Rectal smooth muscle tissue (tissue), 1 donor: ENCODE data around the gene DRC7.

Experiments used
- H3K27ac ChIP-seq: one replicate; pipeline ENCODE4 v1.7.0; 2013; ENCODE audit warnings: low read depth, low read length, inconsistent platforms
- H3K27me3 ChIP-seq: one replicate; pipeline ENCODE4 v1.7.0; 2013; ENCODE audit warnings: low read length; ENCODE audit not compliant: control insufficient read depth, insufficient read depth
- H3K36me3 ChIP-seq: one replicate; pipeline ENCODE4 v1.7.0; 2013; ENCODE audit warnings: low read length; ENCODE audit not compliant: control insufficient read depth, insufficient read depth
- H3K4me1 ChIP-seq: one replicate; pipeline ENCODE4 v1.7.0; 2013; ENCODE audit warnings: low read length; ENCODE audit not compliant: control insufficient read depth, insufficient read depth
- H3K4me3 ChIP-seq: one replicate; pipeline ENCODE4 v1.7.0; 2013; ENCODE audit warnings: low read length
- H3K9ac ChIP-seq: one replicate; pipeline ENCODE4 v1.7.0; 2013; ENCODE audit warnings: low read length

Gene DRC7

DNA sequence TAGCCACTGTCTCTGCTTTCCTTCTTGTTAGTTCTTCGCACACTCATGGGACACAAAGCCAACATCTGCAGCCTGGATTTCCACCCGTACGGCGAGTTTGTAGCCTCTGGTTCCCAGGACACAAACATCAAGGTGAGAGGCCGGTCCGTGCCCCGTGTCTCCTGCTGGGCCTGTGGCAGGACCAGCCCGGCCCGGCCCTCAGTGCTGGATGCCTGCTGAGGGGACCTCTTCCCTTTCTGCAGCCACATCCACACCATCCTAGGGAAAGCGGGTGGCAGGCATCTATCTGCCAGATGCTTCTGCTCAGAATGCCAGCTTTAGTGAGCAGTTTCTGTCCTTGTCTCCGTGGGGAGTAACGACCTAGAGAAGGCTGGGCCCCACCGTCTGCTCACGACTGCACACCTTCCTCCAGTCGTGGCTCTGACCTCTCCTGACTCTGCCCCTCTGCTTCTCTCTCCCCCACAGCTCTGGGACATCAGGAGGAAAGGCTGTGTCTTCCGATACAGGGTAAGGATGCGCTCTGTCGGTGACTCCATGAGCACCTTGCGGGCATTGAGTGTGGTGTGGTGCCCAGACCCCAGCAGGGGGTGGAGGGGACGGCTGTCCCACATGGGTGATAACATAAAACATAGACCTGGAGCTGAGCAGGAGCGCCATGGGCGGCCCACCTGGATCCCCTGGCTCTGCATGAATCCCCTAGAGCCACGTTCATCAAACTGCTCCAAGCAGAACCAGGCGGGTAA lies 56.4 kb downstream of the DRC7 start:
- Histone ChIP-seq H3K27ac (no peak overlapping the region), H3K9ac (no peak overlapping the region)

DNA sequence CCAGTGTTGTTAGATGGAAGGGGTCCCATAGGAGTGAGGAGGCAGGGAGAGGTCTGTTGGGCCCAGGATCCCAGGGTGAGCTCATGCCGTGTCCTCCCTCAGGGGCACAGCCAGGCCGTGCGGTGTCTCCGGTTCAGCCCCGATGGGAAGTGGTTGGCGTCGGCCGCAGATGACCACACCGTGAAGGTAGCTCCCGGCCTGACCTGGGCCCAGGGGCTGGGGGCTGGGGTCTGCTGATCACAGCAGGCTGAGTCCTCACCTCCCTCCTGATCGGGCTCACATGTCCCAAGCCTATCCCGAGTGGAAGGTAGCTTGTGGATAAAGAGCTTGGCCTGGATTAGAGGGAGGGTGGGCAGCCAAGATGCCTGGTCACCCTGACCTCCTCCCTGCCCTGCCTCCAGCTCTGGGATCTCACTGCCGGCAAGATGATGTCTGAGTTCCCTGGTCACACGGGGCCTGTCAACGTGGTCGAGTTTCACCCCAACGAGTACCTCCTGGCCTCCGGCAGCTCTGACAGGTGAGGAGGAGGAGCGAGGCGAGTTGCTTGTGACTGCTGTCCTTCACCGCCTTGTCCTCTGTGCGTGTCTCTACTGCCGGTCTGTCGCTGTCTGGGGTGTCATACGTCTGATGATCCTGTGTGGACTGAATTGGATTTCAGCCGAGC lies 57.1 kb downstream of the DRC7 start:
- H3K9ac ChIP-seq: no peak overlapping the region
- H3K4me1 ChIP-seq: no peaks in the 10 kb centered on the region
- H3K27me3 ChIP-seq: no peaks in the 10 kb centered on the region
- peaks cover 4% of the 10 kb centered on the region for H3K36me3 ChIP-seq
- H3K27ac ChIP-seq: no peak overlapping the region
- no peak overlapping the region for H3K4me3 ChIP-seq

More for the DNA sequence above, 56.4 kb downstream of the DRC7 start:
- Histone ChIP-seq H3K4me1 (no peaks in the 10 kb centered on the region), H3K36me3 (peaks cover 3% of the 10 kb centered on the region), H3K4me3 (no peak overlapping the region), H3K27me3 (no peaks in the 10 kb centered on the region)

DNA sequence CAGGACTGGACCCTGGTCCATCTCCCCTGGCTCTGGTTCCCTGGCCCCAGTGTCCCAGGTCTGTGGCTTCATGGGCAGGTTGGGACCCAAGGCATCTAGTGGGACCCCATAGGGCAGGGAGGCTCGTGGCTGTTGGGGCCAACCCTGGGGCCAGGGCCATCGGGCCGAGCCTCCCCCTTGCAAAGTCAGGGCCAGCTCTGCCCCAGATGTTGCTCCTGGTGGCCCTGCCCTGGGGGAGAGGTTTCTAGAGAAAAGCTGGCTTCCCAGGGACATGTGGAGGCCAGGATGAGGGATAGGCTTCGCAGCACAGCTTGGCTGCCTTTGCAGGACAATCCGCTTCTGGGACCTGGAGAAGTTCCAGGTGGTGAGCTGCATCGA lies 57.6 kb downstream of the DRC7 start:
- Histone ChIP-seq H3K4me1 (no peaks in the 10 kb centered on the region), H3K36me3 (peaks cover 4% of the 10 kb centered on the region), H3K9ac (no peak overlapping the region), H3K27me3 (no peaks in the 10 kb centered on the region), H3K4me3 (no peak overlapping the region), H3K27ac (no peak overlapping the region)

DNA sequence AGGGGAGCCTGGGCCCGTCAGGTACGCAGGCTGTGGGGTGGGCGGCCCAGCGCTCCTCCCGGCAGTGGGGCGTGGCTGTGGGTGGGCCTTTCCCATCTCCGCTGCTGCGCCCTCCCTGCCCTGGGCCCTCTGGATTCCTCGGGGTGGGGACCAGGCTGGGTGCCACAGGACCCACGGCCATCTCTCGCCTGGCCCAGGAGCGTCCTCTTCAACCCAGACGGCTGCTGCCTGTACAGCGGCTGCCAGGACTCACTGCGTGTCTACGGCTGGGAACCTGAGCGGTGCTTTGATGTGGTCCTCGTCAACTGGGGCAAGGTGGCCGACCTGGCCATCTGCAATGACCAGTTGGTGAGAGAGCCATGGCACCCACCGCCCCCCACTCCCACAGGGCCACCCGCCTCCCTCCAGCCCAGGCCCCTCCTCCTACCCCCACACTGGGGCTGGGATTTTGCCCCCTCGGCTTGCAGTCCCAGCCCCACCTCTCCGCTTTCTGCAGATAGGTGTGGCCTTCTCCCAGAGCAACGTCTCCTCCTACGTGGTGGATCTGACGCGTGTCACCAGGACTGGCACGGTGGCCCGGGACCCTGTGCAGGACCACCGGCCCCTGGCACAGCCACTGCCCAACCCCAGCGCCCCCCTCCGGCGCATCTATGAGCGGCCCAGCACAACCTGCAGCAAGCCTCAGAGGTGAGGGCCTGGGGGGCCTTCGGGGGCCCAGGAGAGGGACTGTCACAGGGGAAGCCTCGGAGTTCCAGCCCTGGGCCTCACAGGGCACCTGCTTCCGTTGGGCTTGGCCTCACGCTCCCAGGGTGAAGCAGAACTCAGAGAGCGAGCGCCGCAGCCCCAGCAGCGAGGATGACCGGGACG lies 58.2 kb downstream of the DRC7 start:
- Histone ChIP-seq H3K27me3 (no peaks in the 10 kb centered on the region), H3K27ac (no peak overlapping the region), H3K9ac (no peak overlapping the region), H3K36me3 (peaks cover 4% of the 10 kb centered on the region), H3K4me1 (no peaks in the 10 kb centered on the region), H3K4me3 (no peak overlapping the region)

DNA sequence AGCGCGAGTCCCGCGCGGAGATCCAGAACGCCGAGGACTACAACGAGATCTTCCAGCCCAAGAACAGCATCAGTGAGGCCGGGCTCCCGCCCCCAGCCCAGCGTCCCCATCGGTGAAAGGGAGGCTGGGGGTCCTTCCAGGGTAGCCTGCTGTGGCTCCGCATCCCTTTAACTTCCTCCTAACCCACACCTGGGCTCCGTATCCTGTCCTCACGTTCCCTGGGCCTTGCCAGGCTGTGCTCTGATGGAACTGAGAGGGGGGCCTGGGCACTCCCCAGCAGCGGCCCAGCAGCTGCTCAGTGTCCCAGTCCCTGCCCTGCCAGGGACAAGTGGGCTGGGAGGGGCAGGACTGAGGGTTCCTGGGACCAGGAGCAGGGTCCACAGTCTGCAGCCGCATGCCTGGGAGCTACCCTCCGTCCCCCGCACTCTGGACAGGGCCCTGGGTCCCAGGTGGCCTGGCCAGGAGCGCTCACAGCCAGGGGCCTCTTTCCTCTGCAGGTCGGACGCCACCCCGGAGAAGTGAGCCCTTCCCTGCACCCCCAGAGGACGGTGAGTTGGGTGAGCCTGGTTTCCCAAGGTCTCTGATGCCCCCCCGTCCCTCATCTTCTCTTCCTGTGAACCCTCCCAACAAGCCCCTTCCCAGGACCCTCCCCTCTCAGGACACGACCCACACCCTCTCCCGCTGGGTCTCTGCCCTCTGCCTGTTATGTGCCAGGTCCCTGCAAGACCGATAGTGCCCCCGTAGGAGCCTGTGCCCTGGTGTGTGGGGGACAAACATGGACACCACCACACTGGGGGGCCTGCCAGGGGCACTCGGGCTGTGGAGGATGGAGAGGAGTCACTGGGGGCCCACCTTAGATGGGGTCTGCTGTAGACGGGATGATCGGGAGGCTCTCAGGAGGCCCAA lies 59.1 kb downstream of the DRC7 start:
- H3K4me1 ChIP-seq: no peaks in the 10 kb centered on the region
- peaks cover 4% of the 10 kb centered on the region for H3K36me3 ChIP-seq
- no peak overlapping the region for H3K9ac ChIP-seq
- H3K27me3 ChIP-seq: no peaks in the 10 kb centered on the region
- H3K4me3 ChIP-seq: no peak overlapping the region
- H3K27ac ChIP-seq: no peak overlapping the region

DNA sequence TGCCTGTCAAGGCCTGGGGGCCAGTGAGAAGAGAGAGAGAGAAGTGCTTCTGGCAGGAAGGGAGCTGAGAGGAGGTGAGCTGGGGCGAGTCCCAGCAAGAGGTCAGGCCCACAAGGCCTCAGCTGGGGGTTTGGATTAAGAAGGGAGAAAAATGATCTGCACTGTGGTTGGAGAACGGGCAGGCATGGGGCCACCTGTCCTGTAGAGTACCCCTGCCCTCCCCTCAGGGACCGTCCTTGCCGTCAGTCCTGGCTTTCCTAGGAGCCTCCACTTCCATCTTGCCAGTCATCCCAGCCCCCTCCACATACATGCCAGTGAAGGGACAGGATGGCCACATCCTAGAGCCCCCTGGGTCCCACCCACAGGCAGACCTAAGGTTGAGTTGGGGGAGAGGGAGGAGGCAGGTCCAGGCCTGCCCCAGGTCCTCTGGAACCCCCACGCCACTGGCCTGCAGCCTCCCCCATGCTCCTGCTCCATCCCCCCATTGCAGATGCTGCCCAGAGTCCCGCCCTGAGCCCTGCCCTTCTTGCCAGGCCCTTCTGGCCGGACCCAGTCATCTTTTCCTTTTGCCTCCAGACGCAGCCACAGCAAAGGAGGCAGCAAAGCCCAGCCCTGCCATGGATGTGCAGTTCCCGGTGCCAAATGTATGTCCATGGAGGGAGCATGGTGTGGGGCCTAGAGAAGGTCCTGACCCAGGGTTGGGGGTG lies 59.9 kb downstream of the DRC7 start:
- Histone ChIP-seq H3K9ac (no peak overlapping the region), H3K27me3 (no peaks in the 10 kb centered on the region), H3K36me3 (peaks cover 6% of the 10 kb centered on the region), H3K4me3 (no peak overlapping the region), H3K4me1 (no peaks in the 10 kb centered on the region), H3K27ac (no peak overlapping the region)

DNA sequence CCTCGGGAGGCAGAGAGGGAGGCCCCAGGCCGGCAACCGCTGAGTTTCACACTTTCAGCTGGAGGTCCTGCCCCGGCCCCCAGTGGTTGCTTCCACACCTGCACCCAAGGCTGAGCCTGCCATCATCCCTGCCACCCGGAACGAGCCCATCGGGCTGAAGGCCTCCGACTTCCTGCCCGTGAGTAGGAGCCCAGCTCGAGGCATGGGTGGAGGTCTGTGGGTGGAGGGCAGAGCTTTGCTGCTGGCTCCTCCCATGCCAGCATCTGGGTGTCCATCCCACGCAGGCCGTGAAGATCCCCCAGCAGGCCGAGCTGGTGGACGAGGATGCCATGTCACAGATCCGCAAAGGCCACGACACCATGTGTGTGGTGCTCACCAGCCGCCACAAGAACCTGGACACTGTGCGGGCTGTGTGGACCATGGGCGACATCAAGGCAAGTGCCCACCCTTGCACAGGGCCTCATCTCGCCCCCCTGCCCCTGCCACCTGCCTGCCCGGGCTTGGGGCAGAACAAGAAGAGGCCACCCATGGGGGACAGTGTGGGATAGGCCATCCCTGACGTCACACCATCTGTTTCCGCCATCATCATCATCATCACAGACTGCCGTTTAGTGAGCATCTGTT lies 60.6 kb downstream of the DRC7 start:
- peaks cover 6% of the 10 kb centered on the region for H3K36me3 ChIP-seq

DNA sequence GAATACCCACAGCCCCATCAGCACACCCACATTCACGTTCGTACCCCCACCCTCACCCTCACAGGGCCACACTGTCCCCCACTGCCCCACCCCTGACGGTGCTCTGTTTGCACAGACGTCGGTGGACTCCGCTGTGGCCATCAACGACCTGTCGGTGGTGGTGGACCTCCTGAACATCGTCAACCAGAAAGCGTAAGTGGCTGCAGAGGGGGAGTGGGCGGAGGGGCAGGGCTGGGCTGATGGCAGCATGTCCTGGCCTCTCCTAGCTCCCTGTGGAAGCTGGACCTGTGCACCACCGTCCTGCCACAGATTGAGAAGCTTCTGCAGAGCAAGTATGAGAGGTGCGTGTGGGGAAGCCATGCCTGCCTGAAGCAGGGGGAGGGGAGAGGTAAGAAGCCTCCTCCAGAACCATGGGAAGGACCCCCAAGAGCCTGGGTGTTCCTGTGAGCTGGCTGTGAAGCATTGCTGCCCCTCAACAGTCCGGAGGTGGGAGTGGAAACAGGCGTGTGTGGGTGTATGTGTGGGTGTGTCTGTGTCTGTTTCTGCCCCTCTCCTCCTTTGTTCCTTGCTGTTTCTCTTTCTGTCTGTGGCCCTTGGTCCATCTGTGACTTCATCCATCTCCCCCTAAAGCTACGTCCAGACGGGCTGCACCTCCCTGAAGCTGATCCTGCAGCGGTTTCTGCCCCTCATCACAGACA lies 61.3 kb downstream of the DRC7 start:
- Histone ChIP-seq H3K36me3 (peaks cover 6% of the 10 kb centered on the region), H3K9ac (no peak overlapping the region), H3K4me1 (no peaks in the 10 kb centered on the region), H3K4me3 (no peak overlapping the region), H3K27ac (no peak overlapping the region), H3K27me3 (no peaks in the 10 kb centered on the region)

More for the DNA sequence above, 60.6 kb downstream of the DRC7 start:
- H3K4me1 ChIP-seq: no peaks in the 10 kb centered on the region
- H3K4me3 ChIP-seq: no peak overlapping the region
- H3K27ac ChIP-seq: no peak overlapping the region
- no peak overlapping the region for H3K9ac ChIP-seq
- H3K27me3 ChIP-seq: no peaks in the 10 kb centered on the region

DNA sequence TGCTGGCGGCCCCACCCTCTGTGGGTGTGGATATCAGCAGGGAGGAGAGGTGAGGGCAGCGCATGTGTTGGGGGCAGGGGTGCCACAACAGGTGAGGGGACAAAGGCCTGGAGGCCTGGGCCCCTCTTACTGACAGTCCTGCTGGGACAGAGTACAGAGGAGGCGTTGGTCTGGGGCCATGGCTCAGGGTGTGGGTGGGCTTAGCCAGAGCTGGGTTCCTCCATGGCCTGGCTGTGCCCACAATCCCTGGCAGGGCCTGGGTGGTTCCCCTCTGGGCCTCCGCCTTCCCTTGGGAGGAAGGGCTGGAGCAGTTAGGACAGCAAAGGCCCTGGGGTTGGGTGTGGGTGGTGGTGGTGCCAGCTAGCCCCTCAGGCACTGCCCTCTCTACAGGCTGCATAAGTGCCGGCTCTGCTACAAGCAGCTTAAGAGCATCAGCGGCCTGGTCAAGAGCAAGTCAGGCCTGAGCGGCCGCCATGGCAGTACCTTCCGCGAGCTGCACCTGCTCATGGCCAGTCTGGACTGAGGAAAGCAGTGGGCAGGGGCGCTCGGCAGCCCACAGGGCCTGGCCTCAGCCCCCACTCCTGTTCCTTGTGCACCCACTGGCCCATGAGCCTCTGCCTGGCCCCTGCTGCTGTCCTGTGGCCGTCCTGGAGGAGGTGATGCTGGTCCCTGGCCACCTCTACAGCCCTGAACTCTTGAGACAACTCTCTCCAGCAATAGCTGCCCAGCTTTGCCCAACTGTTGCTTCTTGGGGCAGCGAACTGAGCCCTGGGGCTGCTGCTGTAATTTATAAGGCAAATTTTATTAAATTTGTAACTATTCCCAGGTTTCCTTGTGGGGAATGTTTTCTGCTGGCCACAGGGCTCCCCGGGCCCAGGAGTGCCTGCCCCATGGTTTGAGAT lies 62.1 kb downstream of the DRC7 start:
- no peak overlapping the region for H3K27ac ChIP-seq
- H3K36me3 ChIP-seq: peaks cover 6% of the 10 kb centered on the region

DNA sequence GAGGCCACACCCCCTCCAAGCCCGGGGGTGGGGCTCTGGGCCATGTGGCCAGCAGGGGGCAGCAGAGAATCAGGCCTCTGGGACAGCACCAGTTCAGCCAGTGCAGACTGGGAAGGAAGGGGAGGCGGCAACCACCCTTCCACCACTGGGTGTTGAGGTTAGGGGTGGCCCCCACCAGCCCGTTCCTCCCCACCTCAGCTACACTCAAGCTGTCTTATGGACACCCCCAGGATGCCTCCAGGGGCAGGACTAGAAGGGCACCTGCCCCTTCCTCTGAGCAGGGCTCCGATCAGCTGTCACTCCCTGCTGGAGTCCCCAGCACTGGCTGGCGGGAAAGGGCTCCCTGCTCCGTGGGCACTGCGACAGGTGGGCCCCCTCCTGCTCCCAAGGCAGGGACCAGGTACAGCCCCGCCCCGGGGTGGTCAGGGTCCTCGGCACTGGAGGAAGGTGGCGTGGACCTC lies 62.8 kb downstream of the DRC7 start:
- Histone ChIP-seq H3K9ac (no peak overlapping the region), H3K4me3 (no peak overlapping the region), H3K4me1 (no peaks in the 10 kb centered on the region), H3K36me3 (peaks cover 6% of the 10 kb centered on the region), H3K27me3 (no peaks in the 10 kb centered on the region), H3K27ac (no peak overlapping the region)

More for the DNA sequence above, 62.1 kb downstream of the DRC7 start:
- no peak overlapping the region for H3K4me3 ChIP-seq
- no peak overlapping the region for H3K9ac ChIP-seq
- no peaks in the 10 kb centered on the region for H3K27me3 ChIP-seq
- H3K4me1 ChIP-seq: no peaks in the 10 kb centered on the region
